Natural killer cell treated with Interleukin-12 subunit alpha and Interleukin-12 subunit beta and Interleukin-15 and Interleukin-18, amount 100 ng/mL, for 72 hours (primary cell): ENCODE results near the gene SOBP. TPM values are rescaled to one million over a fixed set of nuclear protein-coding genes. Genes with fewer than 3 reads are reported as not detected.
"Not testable (repeated sequence)": the region's sequence is repeated elsewhere in the genome, so short reads cannot be mapped to it uniquely, and the experiment has no call there.

ENCODE experiments used
- ATAC-seq, 2 donors: fragments of 150-1000 bp; cut with Tn5 transposase in 1 of 2; sonication (Bioruptor Pico), chemical (Tn5 transposase) in 1 of 2; 2 replicates each; pipeline ENCODE4 v1.10.0; 2021
- DNase-seq: peaks from one replicate; pipeline ENCODE4 v3.0.0; 2022; ENCODE audit warnings: low spot score
- H3K27ac Mint-ChIP-seq, 2 donors: 1 replicate in 1 of 2; 2 replicates in 1 of 2; pipeline ENCODE4 v1.8.0; 2022; ENCODE audit warnings: mixed read lengths in 2 of 2, mild to moderate bottlenecking in 1 of 2, moderate library complexity in 1 of 2
- H3K27me3 Mint-ChIP-seq, 2 donors: 1 replicate in 1 of 2; 2 replicates in 1 of 2; pipeline ENCODE4 v1.8.0; 2022; ENCODE audit warnings: mixed read lengths in 2 of 2
- H3K36me3 Mint-ChIP-seq: one replicate; pipeline ENCODE4 v1.8.0; 2022; ENCODE audit warnings: mixed read lengths
- H3K4me1 Mint-ChIP-seq, 2 donors: 1 replicate in 1 of 2; 2 replicates in 1 of 2; pipeline ENCODE4 v1.8.0; 2022; ENCODE audit warnings: low read depth in 2 of 2, mixed read lengths in 2 of 2, mild to moderate bottlenecking in 1 of 2
- H3K4me3 Mint-ChIP-seq: one replicate; pipeline ENCODE4 v1.8.0; 2022; ENCODE audit warnings: mixed read lengths
- H3K9me3 Mint-ChIP-seq: 2 replicates; pipeline ENCODE4 v1.8.0; 2022; ENCODE audit warnings: mixed read lengths
- total RNA-seq, 2 donors: library from RNA; stranded (reverse); gene quantifications; one replicate each; pipeline ENCODE4 v1.2.3, GENCODE V29; 2022

The SOBP gene
- total RNA-seq, 2 donors from 2014 or later: 0.05 to 0.84 TPM

- ATAC-seq (no peak), DNase-seq (no peak)
- Mint-ChIP-seq H3K27me3 (peaks cover 25 to 27% of the 10 kb centered on the region in 2 donors), H3K4me1 (peaks cover 14 to 16% of the 10 kb centered on the region in 2 donors), H3K9me3 (no peaks in the 10 kb centered on the region), H3K4me3 (no peak overlapping the region), H3K27ac (no peak overlapping the region), H3K36me3 (peaks cover 6% of the 10 kb centered on the region)
These were observed 3.5 kb downstream of the SOBP start for GRCh38 chr6:107493158-107494057.

DNA sequence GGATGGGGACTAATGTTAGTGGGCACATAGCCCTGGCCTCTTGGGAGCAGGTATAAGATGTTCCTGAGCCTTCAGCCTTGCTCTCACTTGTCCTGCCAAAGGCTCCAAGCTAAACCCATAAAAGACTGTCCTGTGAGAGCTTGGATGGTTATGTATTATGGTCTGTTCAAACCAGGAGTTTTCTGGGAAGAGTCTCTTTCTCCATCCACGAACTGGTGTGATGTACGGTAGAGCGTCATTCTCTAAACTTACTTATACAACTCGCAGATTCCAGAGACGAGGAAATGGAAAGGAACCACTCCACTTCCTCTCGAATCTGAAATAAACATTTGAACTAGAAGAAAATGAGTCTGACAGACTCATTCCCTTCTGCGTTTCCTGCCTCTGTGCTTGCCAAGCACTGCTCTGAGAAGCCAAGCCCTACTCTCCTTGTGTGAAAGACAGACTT, 5.3 kb downstream of the SOBP start:
- Mint-ChIP-seq H3K4me1 (peaks cover 6 to 8% of the 10 kb centered on the region in 2 donors), H3K27me3 (peaks cover 24 to 26% of the 10 kb centered on the region in 2 donors), H3K27ac (no peak overlapping the region), H3K9me3 (no peaks in the 10 kb centered on the region), H3K36me3 (no peaks in the 10 kb centered on the region), H3K4me3 (no peak overlapping the region)
- ATAC-seq: no peak
- no peak for DNase-seq

DNA sequence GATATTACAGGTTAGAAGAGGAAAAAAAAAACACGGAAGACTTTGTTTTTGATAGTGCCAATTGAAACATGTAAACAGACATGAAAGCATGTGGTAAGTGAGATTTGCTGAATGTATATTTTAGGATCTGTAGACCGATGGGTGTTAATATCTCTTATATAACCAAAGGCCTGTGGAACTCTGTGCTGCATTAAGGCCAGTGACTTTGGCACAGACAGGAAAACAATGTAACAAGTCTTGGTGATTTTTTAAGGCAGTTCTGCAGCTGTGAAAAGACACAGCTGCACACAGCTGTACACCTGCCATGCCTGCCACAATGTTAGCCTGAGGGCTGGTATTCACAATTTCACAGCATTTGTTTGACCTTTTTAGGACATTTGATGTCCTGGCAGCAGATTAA, 6.1 kb downstream of the SOBP start:
- Mint-ChIP-seq H3K4me1 (peaks cover 4 to 6% of the 10 kb centered on the region in 2 donors), H3K4me3 (no peak overlapping the region), H3K36me3 (no peaks in the 10 kb centered on the region), H3K27ac (no peak overlapping the region), H3K9me3 (no peaks in the 10 kb centered on the region), H3K27me3 (peaks cover 26 to 30% of the 10 kb centered on the region in 2 donors)
- no peak for ATAC-seq
- DNase-seq: no peak

DNA sequence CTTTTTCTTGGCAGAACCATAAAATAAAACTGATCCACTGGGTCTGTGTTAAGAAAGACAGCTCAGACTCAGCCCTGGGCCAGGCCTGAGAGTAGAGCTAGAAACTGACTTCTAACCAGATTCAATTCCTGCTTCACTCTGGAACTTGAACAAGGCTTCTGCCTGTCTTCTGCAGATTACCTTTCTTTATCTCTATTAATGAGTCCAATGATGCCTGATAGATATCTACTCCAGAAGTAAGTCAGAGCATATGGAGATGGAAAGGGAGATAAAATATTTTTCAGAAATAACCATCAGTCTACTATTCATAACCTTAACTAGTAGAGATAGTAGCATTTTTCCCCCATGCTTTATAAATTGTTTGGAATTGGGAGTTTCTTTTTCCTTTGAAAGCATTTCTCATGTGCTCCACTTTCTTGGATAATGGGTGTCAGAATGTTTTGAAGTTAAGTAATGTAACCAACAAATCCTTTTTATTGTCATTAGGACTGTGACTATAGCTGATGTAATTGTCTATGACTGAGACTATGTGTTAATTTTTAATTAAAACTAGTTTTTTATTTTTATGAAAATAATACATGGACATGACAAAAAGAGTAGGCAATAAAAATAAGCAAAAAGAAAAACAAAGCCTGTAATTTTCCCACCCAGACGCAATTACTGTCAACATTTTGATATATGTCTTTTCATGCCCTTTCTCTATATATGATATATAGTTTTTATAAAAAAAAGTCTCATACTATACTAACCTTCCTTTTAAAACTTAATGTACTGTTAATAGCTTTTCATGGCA, 7.2 kb downstream of the SOBP start:
- H3K27ac Mint-ChIP-seq: no peak overlapping the region
- ATAC-seq (no peak), DNase-seq (no peak)
- no peaks in the 10 kb centered on the region for H3K4me1 Mint-ChIP-seq
- H3K36me3 Mint-ChIP-seq: no peaks in the 10 kb centered on the region
- H3K27me3 Mint-ChIP-seq: peaks cover 26 to 32% of the 10 kb centered on the region in 2 donors
- no peaks in the 10 kb centered on the region for H3K9me3 Mint-ChIP-seq
- H3K4me3 Mint-ChIP-seq: no peak overlapping the region

DNA sequence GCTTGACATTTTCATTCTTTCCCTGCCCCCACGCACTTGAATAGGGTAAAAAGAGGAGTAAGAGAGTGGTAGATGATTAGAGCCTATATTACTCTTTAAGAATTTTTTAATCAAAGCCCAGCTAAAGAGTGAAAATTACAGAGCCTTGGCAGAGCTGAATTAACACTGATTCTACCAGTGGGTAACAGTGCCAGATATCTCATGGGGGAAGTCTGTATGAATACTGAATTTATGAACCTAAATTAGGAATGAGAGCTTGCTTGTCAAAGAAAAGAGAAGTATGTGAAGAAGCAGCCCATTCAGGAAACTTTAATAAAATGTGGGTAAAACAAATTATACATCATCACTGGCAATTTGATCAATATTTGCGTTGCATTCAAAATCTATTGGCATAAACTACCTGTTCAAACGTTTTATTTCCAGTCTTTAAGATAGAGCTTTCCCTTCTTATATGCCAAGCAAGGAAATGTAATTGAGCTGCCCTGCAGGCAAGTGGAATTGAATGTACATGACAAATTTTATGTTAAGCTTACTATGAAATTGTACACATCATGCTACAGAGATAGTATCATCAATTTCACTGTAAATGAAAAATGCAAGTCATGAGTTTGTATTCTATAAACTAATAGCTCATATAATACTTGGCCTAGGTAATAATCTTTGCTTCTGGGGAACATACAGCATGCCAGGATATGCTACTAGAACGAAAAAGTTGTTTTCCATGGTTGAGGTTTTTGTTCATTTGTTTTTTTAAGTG, 14.5 kb downstream of the SOBP start:
- DNase-seq (no peak), ATAC-seq (no peak)
- Mint-ChIP-seq H3K27ac (no peak overlapping the region), H3K27me3 (peaks cover 21 to 24% of the 10 kb centered on the region in 2 donors), H3K4me1 (no peaks in the 10 kb centered on the region), H3K36me3 (no peaks in the 10 kb centered on the region), H3K9me3 (no peaks in the 10 kb centered on the region), H3K4me3 (no peak overlapping the region)

DNA sequence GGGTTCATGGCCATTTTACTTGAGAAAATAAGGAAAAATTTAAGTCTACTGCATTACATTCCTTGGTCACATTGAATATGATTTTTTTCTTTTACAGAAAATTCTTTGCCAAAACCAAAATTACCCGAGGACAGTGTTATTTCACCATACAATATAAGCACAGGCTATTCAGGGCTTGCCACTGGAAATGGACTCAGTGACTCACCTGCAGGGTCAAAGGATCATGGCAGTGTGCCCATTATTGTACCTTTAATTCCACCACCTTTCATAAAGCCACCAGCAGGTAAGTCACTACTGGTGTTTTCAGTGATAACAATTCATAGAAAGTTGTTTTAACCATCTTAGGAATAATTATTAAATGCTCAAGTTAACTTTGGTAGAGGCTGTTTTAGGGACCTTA, 16.2 kb downstream of the SOBP start:
- H3K27me3 Mint-ChIP-seq: peaks cover 19 to 24% of the 10 kb centered on the region in 2 donors
- no peaks in the 10 kb centered on the region for H3K36me3 Mint-ChIP-seq
- no peaks in the 10 kb centered on the region for H3K9me3 Mint-ChIP-seq

GRCh38 chr6:107509506-107509905, 19.6 kb downstream of the SOBP start:
- no peak overlapping the region for H3K4me3 Mint-ChIP-seq
- ATAC-seq (no peak), DNase-seq (no peak)
- no peaks in the 10 kb centered on the region for H3K4me1 Mint-ChIP-seq
- H3K27ac Mint-ChIP-seq: no peak overlapping the region
- H3K9me3 Mint-ChIP-seq: no peaks in the 10 kb centered on the region
- peaks cover 7% of the 10 kb centered on the region in 2 donors for H3K27me3 Mint-ChIP-seq
- H3K36me3 Mint-ChIP-seq: no peaks in the 10 kb centered on the region

More for the DNA sequence above, 16.2 kb downstream of the SOBP start:
- no peak overlapping the region for H3K4me3 Mint-ChIP-seq
- no peaks in the 10 kb centered on the region for H3K4me1 Mint-ChIP-seq
- no peak for ATAC-seq
- DNase-seq: no peak
- no peak overlapping the region for H3K27ac Mint-ChIP-seq

- no peak overlapping the region for H3K4me3 Mint-ChIP-seq
- no peaks in the 10 kb centered on the region for H3K36me3 Mint-ChIP-seq
- DNase-seq: no peak
- H3K9me3 Mint-ChIP-seq: no peaks in the 10 kb centered on the region
- H3K27ac Mint-ChIP-seq: no peak overlapping the region
- no peaks in the 10 kb centered on the region for H3K4me1 Mint-ChIP-seq
- no peak for ATAC-seq
- peaks cover 5 to 12% of the 10 kb centered on the region in 2 donors for H3K27me3 Mint-ChIP-seq
These were observed 20.2 kb downstream of the SOBP start for GRCh38 chr6:107510108-107510507.

DNA sequence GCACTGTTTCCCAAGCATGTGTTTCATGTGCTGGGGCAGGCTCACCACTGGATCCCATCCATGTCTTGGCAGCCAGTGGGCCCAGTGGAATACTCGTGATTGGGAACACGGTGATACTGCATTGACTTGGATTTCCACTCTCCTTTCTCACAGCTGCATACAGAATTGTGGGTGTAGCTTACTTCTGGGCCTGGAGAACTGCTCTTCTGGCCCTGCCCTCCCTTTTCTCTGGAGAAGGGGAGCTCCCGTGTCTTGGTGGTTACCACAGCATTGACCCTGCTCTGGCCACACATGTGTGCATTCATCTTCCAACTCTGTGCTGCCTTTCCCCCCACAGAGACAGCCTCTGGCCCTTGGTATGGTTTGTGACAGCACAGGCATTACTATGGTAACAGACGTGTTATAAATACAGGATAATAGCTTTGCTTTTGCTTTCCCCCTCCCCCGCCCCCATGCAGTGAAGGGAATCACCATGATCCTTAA, 21.6 kb downstream of the SOBP start:
- H3K27me3 Mint-ChIP-seq: peaks cover 5 to 12% of the 10 kb centered on the region in 2 donors
- no peak overlapping the region for H3K27ac Mint-ChIP-seq
- H3K4me1 Mint-ChIP-seq: no peaks in the 10 kb centered on the region
- no peaks in the 10 kb centered on the region for H3K36me3 Mint-ChIP-seq
- ATAC-seq (no peak), DNase-seq (no peak)
- no peak overlapping the region for H3K4me3 Mint-ChIP-seq
- H3K9me3 Mint-ChIP-seq: no peaks in the 10 kb centered on the region

DNA sequence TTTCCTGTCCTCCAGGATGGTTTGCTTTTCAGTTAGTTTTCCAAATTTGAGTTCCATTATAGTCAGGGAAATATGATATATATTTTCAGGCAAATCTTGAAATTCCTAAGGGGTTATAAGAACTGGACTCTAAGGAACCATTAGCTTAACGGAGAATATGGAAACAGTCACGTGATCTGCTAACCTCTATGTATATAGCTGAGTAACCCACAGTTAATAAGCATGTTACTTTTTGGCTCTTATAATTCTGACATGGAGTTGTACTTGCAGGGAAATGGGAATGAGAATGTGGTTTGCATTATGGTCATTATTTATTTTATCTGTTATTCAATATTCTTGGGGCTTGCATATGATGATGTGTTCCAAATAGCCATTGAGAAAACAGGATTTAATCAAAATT, 23.3 kb downstream of the SOBP start:
- no peaks in the 10 kb centered on the region for H3K36me3 Mint-ChIP-seq
- no peaks in the 10 kb centered on the region for H3K9me3 Mint-ChIP-seq
- H3K27me3 Mint-ChIP-seq: peaks cover 5 to 9% of the 10 kb centered on the region in 2 donors
- ATAC-seq (no peak), DNase-seq (no peak)
- H3K4me3 Mint-ChIP-seq: no peak overlapping the region
- H3K27ac Mint-ChIP-seq: no peak overlapping the region
- no peaks in the 10 kb centered on the region for H3K4me1 Mint-ChIP-seq

DNA sequence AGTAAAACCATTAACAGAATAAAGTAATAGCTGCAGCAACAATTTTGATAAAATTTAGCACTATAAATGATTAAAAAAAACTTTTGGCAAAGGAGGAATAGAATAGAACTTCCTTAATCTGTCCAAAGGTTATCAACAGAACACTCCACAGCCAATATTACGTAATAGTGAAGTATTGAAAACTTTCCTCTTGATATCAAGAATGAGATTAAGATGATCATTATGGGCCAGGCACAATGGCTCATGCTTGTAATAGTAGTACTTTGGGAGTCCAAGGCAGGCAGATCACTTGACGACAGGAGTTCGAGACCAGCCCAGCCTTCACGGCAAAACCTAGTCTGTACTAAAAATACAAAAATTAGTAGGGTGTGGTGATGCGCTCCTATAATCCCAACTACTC, 26.0 kb downstream of the SOBP start:
- Mint-ChIP-seq H3K4me1 (no peaks in the 10 kb centered on the region), H3K27me3 (peaks cover 0 to 9% of the 10 kb centered on the region in 2 donors), H3K4me3 (no peak overlapping the region), H3K36me3 (no peaks in the 10 kb centered on the region), H3K27ac (no peak overlapping the region), H3K9me3 (no peaks in the 10 kb centered on the region)
- ATAC-seq (no peak), DNase-seq (no peak)

DNA sequence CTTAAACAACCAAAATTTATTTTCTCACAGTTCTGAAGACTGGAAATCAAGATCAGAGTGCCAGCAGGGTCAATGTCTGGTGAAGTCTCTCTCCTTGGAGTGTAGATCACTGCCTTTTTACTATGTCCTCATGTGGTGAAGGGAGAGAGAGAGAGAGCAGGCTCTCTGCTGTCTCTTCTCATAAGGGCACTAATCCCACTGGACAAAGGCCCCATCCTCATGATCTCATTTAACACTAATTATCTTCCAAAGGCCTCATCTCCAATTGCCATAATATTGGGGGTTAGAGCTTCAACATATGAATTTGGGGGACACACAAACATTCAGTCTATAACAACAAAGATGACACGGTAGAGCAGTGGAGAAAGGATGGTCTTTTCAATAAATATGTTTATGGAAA, 27.4 kb downstream of the SOBP start:
- DNase-seq (no peak), ATAC-seq (no peak)
- Mint-ChIP-seq H3K4me3 (no peak overlapping the region), H3K27ac (no peak overlapping the region), H3K27me3 (peaks cover 5 to 14% of the 10 kb centered on the region in 2 donors), H3K4me1 (no peaks in the 10 kb centered on the region), H3K36me3 (no peaks in the 10 kb centered on the region), H3K9me3 (no peaks in the 10 kb centered on the region)

GRCh38 chr6:107519224-107519623, 29.3 kb downstream of the SOBP start:
- not testable (repeated sequence) for H3K4me3 Mint-ChIP-seq, ATAC-seq, H3K36me3 Mint-ChIP-seq, H3K9me3 Mint-ChIP-seq, H3K4me1 Mint-ChIP-seq, DNase-seq, H3K27ac Mint-ChIP-seq
- H3K27me3 Mint-ChIP-seq: peaks cover 5 to 15% of the 10 kb centered on the region in 2 donors
